Suprapubic skin (tissue), 4 donors: ENCODE measurements around the gene SBNO2.

Experiments
- POLR2A ChIP-seq, 2 donors: fragments of 450-650 bp; IDR thresholded peaks; one replicate each; pipeline ENCODE4 v1.6.1; 2017; ENCODE audit warnings: antibody characterized with exemption in 2 of 2, mild to moderate bottlenecking in 2 of 2, moderate library complexity in 2 of 2
- POLR2AphosphoS5 ChIP-seq, 3 donors: sonication (generic); formaldehyde crosslinking; IDR thresholded peaks; one replicate each; pipeline ENCODE4 v1.6.1; 2017; ENCODE audit warnings: antibody characterized with exemption in 3 of 3
- TF ChIP-seq, protein P1 (sequence below), 2 donors: fragments of 200-600 bp in 1 of 2; fragments of 450-650 bp in 1 of 2; sonication (generic) in 1 of 2; IDR thresholded peaks; one replicate each; pipeline ENCODE4 v1.5.1; 2016 to 2019; ENCODE audit warnings: antibody characterized with exemption in 2 of 2, mild to moderate bottlenecking in 1 of 2, moderate library complexity in 1 of 2

DNA sequence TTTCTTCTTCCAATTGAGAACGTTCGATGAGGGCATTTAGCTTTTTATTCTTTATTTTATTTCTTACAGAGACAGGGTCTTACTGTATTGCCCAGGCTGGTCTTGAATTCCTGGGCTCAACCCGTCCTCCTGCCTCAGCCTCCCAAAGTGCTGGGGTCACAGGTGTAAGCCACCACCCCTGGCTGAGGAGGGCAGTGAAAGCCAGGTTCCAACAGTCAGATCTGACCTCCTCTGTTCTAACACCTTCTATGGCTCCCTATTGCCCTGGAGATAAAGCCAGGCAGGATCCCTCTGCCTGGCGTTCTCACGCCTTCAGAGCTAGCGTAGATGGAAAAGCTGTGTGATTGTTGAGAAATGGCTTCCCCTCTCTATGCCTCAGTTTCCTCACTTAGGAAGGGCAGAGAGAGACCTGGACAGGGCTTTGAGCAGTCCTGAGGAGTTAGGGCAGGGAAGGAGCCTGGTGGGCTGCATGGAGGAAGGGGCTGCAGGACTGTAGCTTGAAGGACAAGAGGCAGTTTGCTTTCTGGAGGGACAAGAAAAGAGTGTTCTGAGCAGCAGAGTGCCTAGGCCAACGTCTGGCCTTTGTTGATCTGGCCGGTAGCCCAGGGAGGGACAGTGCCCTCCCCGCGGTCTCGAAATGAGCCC is 101.6 kb downstream of the SBNO2 start:
- TF ChIP-seq POLR2A (IDR thresholded peaks at IDR 0.05) (no peak), POLR2AphosphoS5 (IDR thresholded peaks at IDR 0.05) (no peak)
- TF ChIP-seq, protein P1, sequence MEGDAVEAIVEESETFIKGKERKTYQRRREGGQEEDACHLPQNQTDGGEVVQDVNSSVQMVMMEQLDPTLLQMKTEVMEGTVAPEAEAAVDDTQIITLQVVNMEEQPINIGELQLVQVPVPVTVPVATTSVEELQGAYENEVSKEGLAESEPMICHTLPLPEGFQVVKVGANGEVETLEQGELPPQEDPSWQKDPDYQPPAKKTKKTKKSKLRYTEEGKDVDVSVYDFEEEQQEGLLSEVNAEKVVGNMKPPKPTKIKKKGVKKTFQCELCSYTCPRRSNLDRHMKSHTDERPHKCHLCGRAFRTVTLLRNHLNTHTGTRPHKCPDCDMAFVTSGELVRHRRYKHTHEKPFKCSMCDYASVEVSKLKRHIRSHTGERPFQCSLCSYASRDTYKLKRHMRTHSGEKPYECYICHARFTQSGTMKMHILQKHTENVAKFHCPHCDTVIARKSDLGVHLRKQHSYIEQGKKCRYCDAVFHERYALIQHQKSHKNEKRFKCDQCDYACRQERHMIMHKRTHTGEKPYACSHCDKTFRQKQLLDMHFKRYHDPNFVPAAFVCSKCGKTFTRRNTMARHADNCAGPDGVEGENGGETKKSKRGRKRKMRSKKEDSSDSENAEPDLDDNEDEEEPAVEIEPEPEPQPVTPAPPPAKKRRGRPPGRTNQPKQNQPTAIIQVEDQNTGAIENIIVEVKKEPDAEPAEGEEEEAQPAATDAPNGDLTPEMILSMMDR (IDR thresholded peaks at IDR 0.05): no peak
